ENCODE results near the gene IQCC.

DNA sequence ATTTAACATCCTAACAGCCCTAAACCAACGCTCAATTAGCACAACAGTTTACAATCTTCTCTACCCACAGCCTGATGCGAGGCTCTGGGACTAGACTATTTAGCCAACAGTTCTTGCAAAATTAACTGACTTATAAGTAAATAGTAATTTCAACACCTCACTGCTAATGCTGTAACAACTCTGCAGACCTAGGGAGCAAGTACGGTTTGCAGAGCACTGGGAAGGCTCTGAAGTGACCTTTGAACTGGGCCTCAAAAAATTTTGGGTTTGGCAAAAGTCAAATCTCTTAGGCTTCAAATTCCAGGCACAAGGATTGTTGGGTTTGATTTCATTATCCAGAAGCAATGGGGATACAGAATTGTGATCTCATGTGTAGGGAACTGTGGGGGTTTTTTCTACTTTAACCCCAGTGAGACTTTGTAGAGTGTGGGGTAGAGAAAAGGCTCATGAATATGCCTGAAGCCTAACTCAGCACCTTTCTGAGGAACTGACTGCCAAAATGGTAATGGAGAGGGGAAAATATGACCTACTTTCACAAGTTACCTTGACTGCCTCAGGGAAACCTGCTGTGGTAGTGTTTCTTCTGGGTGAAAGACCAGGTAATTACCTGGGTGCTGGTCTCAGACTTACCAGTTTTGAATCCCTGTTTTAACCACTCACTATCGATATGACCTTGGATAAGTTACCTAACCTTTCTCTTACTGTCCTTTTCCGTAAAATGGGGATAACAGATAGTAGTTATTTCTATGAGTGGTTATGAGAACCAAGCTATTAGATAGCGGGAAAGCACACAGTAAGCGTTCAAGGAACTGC, 26.9 kb upstream of the IQCC start:
- TF ChIP-seq POLR2A (IDR thresholded peaks at IDR 0.05; ENCODE audit: low read length) (no peak), GATA1 (IDR thresholded peaks at IDR 0.05; ENCODE audit: low read depth, low read length) (no peak)

All from erythroblast (primary cell).